HFFc6 (cell line): ENCODE data around the gene LAMTOR2. TPM values are rescaled to one million over a fixed set of nuclear protein-coding genes. Genes with fewer than 3 reads are reported as not detected.
A peak's percentile ranks its signal among the peaks of the same experiment; 100 is the strongest.
"Not testable (repeated sequence)": the region's sequence is repeated elsewhere in the genome, so short reads cannot be mapped to it uniquely, and the experiment has no call there.

Source experiments
- DNase-seq: peaks from one replicate; pipeline ENCODE4 v3.0.0-alpha.2; 2018
- H3K27ac Mint-ChIP-seq: 2 replicates; pipeline ENCODE4 v1.8.0; 2020; ENCODE audit warnings: mild to moderate bottlenecking, mixed read lengths
- H3K27me3 Mint-ChIP-seq: 2 replicates; pipeline ENCODE4 v1.8.0; 2021; ENCODE audit warnings: mild to moderate bottlenecking, moderate library complexity, mixed read lengths; ENCODE audit not compliant: insufficient read depth
- H3K36me3 Mint-ChIP-seq: 2 replicates; pipeline ENCODE4 v1.8.0; 2021; ENCODE audit warnings: low read depth, mixed read lengths
- H3K4me1 Mint-ChIP-seq: 2 replicates; pipeline ENCODE4 v1.8.0; 2020; ENCODE audit warnings: low read depth, mixed read lengths
- H3K4me3 Mint-ChIP-seq: 2 replicates; pipeline ENCODE4 v1.8.0; 2020; ENCODE audit warnings: mild to moderate bottlenecking, moderate library complexity, mixed read lengths
- H3K9me3 Mint-ChIP-seq: 2 replicates; pipeline ENCODE4 v1.8.0; 2020; ENCODE audit warnings: mild to moderate bottlenecking, mixed read lengths
- CTCF ChIP-seq: fragments of 200-600 bp; sonication (generic); IDR thresholded peaks from 2 replicates; pipeline ENCODE4 v1.5.0; 2021; ENCODE audit warnings: antibody characterized with exemption, mild to moderate bottlenecking
- total RNA-seq, 6 experiments: library from RNA; stranded (reverse); fragmentation: NEBNext Ultra II Directional; extraction: Animal tissue kit (Norgen Biotek cat#: 25700); gene quantifications; 2 replicates in 1 of 6; 3 replicates in 5 of 6; pipeline ENCODE4 v1.2.3, GENCODE V29; 2021

The LAMTOR2 gene
- total RNA-seq, 6 experiments from 2014 or later = 48.5 to 73.6 (median 62.5) TPM

DNA sequence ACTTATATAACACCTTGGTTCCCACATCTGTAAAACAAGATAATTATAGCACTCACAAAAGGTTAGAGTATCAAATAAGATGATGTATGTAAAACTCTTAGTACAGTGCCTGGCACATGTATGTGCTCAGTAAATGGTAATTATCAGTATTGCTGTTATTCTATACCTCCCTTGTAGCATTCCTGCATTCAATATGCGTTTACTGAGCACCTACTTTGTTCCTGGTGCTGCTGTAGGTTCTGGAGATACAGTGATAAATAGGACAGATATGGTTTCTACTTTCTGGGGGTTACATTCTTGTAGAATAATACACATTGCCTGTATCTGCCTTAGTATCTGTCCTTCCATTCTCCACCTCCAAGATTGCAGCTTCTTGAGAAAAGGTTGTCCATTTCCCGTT is 32.6 kb upstream of the LAMTOR2 start:
- Mint-ChIP-seq H3K27me3 (peaks cover 5% of the 10 kb centered on the region), H3K27ac (no peak overlapping the region), H3K4me3 (no peak overlapping the region), H3K36me3 (peaks cover 23% of the 10 kb centered on the region), H3K9me3 (no peaks in the 10 kb centered on the region), H3K4me1 (peaks cover 27% of the 10 kb centered on the region)
- no peak for TF ChIP-seq CTCF
- no peak for DNase-seq

DNA sequence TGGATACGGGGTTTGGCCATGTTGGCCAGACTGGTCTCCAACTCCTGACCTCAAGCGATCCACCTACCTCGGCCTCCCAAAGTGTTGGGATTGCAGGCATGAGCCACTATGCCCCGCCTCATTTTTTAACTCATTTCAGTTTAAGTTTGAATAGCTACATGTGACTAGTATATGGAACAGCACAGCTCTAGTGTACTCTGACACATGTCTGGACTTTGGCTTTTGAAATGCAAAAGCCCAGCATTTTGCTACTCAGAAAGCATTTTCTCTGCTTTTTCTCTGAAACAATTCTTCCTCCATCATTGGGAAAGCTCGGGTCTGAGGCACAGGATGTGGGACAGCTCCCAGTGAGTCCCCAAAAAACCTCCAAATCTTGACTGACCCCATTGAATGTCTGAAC is 29.8 kb upstream of the LAMTOR2 start:
- no peak for DNase-seq
- TF ChIP-seq CTCF = no peak

GRCh38 chr1:156025876-156026275 is 28.7 kb upstream of the LAMTOR2 start:
- DNase-seq = peak; percentile 55
- peak; percentile 73 for TF ChIP-seq CTCF

More for the DNA sequence above, 29.8 kb upstream of the LAMTOR2 start:
- Mint-ChIP-seq H3K4me1 (peaks cover 12% of the 10 kb centered on the region), H3K36me3 (peaks cover 7% of the 10 kb centered on the region), H3K4me3 (no peak overlapping the region), H3K9me3 (no peaks in the 10 kb centered on the region), H3K27ac (no peak overlapping the region), H3K27me3 (peaks cover 4% of the 10 kb centered on the region)

DNA sequence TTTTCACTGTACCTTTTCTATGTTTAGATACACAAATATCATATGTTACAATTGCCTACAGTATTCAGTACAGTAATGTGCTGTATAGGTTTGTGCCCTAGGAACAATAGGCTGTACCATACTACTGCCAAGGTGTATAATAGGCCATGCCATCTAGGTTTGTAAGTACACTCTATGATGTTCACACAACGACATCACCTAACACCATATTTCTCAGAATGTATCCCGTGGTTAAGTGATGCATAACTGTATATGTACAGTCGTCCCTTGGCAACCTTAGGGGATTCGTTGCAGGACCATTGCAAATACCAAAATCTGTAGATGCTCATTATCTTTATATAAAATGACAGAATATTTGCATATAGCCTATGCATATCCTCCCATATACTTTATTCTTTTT is 28.0 kb upstream of the LAMTOR2 start:
- Mint-ChIP-seq H3K4me1 (peaks cover 5% of the 10 kb centered on the region), H3K4me3 (no peak overlapping the region), H3K27me3 (peaks cover 2% of the 10 kb centered on the region; the same call in 1 of the 2 replicates), H3K27ac (no peak overlapping the region), H3K36me3 (no peaks in the 10 kb centered on the region), H3K9me3 (no peaks in the 10 kb centered on the region)
- no peak for DNase-seq
- no peak for TF ChIP-seq CTCF

More at GRCh38 chr1:156025876-156026275, 28.7 kb upstream of the LAMTOR2 start:
- H3K36me3 Mint-ChIP-seq = no peaks in the 10 kb centered on the region
- H3K9me3 Mint-ChIP-seq = no peaks in the 10 kb centered on the region
- no peak overlapping the region for H3K4me3 Mint-ChIP-seq
- peaks cover 5% of the 10 kb centered on the region for H3K4me1 Mint-ChIP-seq
- H3K27ac Mint-ChIP-seq = no peak overlapping the region
- H3K27me3 Mint-ChIP-seq = peaks cover 2% of the 10 kb centered on the region; the same call in 1 of the 2 replicates

GRCh38 chr1:156033011-156033410 is 21.6 kb upstream of the LAMTOR2 start:
- no peak overlapping the region for H3K4me3 Mint-ChIP-seq
- H3K4me1 Mint-ChIP-seq = peaks cover 12% of the 10 kb centered on the region
- H3K27me3 Mint-ChIP-seq = peaks cover 2% of the 10 kb centered on the region; the same call in 1 of the 2 replicates
- H3K36me3 Mint-ChIP-seq = no peaks in the 10 kb centered on the region
- TF ChIP-seq CTCF = no peak
- no peak for DNase-seq
- no peaks in the 10 kb centered on the region for H3K9me3 Mint-ChIP-seq
- H3K27ac Mint-ChIP-seq = peak overlapping the region; percentile 2; the same call in 1 of the 2 replicates

GRCh38 chr1:156034991-156035390 is 19.6 kb upstream of the LAMTOR2 start:
- H3K4me3 Mint-ChIP-seq, H3K27ac Mint-ChIP-seq, DNase-seq, H3K27me3 Mint-ChIP-seq, H3K36me3 Mint-ChIP-seq, H3K9me3 Mint-ChIP-seq: not testable (repeated sequence)
- peaks cover 12% of the 10 kb centered on the region for H3K4me1 Mint-ChIP-seq
